ENCODE results near the gene NACA. TPM values are rescaled to one million over a fixed set of nuclear protein-coding genes. Genes with fewer than 3 reads are reported as not detected.

Gene NACA
- 1,000 to 10,000 TPM; 1,098 to 1,103 TPM for total RNA-seq

DNA sequence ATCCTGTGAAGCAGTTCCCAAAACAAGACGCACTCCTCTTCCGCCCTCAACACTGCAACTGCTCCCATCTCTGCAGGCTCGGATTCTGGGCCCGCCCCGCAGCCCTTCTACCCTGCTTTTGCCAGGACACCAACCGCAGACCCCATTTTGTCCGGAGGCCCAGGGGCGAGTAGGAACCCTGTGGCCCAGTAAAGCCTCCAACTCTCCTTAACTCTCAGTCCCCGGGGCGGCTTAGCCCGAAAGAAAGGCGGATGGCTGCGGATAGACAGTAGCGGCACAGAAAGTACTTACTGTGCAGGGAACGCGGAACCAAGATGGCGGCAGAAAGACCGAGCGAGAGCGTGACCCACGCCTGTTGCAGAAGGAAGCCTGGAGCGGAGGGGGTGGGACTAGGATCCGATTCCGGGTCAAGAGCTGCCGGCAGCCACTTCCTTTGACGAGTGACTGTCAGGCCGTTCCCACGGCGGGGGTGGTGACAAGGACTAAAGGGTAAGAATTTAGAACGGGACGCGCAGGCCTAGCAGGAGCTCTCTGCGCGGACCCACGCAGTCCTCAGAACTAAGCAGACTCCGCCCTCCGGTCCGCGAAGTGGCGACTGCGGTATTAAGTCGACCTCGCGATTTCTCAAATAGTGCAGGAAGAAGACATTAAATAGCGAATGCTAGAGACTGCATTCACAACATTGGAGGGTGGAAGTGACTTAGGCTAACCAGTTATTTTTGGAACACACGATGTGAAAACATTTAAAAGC lies at the start of gene NACA:
Gene NACA (minus strand): TSS at position 328 of the 751 bp plus-strand sequence. CDS start 778 bp downstream, outside the sequence.
- Mint-ChIP-seq H3K27ac (peak within 1 kb of the TSS; percentile 94), H3K4me3 (peak within 1 kb of the TSS; percentile 96), H3K4me1 (ENCODE audit: low read depth) (peaks cover 44% of the 10 kb centered on the region), H3K27me3 (no peaks in the 10 kb centered on the region), H3K36me3 (peaks cover 63% of the 10 kb centered on the region), H3K9me3 (no peaks in the 10 kb centered on the region)
- intact Hi-C loops (cut with micrococcal nuclease) = loop anchor here (1.0 to 2.0 kb wide), 5 partner anchors 27 to 88 kb away; partner anchors contain the start of genes PRIM1 and PTGES3
- peak; percentile 99 for DNase-seq
- CTCF ChIA-PET = interaction anchor here (0.7 to 1.4 kb wide), 4 partner anchors 38 to 489 kb away, joined by 3 to 4 read pairs (median 4); partner anchors contain the start of gene ATP5F1B
- POLR2A ChIA-PET = interaction anchor here (0.6 to 2.2 kb wide), 18 partner anchors 9 to 387 kb away, joined by 3 to 26 read pairs (median 4); partner anchors contain the start of genes ATP5F1B, BAZ2A, PRIM1 and PTGES3

DNA sequence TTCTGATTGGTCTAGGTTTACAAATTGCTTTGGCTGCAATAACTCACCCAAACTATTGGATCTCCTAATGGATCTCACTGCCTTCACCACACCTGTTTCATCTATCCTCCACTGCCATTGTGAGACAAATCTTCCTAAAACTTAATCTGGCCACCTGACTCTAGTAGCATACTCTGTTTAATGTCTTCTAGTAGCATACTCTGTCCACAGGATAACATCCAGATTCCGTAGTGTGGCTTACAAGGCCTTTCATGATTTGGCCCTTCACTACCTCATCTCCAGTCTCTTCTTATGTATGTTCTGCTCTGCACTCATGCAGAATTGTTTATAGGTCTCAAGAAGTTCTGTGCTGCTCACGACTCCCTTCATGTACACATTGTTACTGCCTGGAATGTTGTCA lies 48.0 kb upstream of the NACA start:
- intact Hi-C loops (cut with micrococcal nuclease) = no loop called here
- DNase-seq = no peak
- Mint-ChIP-seq H3K9me3 (no peaks in the 10 kb centered on the region), H3K4me3 (no peak overlapping the region), H3K27me3 (no peaks in the 10 kb centered on the region), H3K27ac (no peak overlapping the region), H3K4me1 (ENCODE audit: low read depth) (no peaks in the 10 kb centered on the region), H3K36me3 (no peaks in the 10 kb centered on the region)
- ChIA-PET CTCF (no interaction called here), POLR2A (no interaction called here)

DNA sequence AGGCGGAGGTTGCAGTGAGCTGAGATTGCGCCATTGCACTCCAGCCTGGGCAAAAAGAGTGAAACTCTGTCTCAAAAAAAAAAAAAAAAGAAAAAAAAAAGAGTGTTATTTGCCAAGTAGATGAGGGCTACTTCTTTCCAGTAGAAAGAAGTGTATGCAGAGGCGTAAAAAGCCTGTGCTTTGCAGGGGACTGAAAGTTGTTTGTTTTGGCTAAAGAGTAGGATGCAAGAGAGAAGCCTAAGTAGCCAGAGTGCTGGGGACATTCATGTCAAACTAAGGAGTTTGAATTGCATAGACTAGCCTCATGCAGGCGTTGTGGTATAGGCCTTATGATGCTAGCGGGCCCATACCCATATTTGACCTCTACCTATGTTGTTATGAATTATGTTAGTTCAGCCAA lies 47.5 kb upstream of the NACA start:
- Mint-ChIP-seq H3K4me3 (no peak overlapping the region), H3K4me1 (ENCODE audit: low read depth) (no peaks in the 10 kb centered on the region), H3K27ac (no peak overlapping the region), H3K9me3 (no peaks in the 10 kb centered on the region), H3K27me3 (no peaks in the 10 kb centered on the region), H3K36me3 (no peaks in the 10 kb centered on the region)
- no peak for DNase-seq
- ChIA-PET POLR2A (no interaction called here), CTCF (no interaction called here)
- intact Hi-C loops (cut with micrococcal nuclease) = no loop called here

DNA sequence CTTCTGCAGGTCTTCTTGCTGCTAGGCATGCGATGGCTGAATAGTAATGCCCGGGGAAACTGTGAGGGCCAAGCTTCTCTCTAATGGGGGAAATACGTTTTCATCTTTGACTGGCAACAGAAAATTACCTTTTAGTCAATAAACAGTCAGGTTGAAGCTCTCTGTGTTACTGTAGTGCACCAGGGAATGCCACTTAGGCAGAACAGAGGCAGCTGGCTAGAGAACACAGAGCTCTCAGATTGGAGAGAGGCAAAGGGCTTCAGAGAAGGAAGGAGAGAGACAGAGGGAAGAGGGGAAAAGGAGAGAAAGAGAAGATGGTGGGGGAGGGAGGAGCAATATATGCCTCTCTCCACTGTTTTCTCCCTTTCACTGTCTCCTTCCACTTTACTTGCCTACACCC lies 44.8 kb upstream of the NACA start:
- intact Hi-C loops (cut with micrococcal nuclease) = no loop called here
- Mint-ChIP-seq H3K36me3 (no peaks in the 10 kb centered on the region), H3K4me3 (no peak overlapping the region), H3K9me3 (no peaks in the 10 kb centered on the region), H3K27me3 (no peaks in the 10 kb centered on the region), H3K27ac (no peak overlapping the region), H3K4me1 (ENCODE audit: low read depth) (no peaks in the 10 kb centered on the region)
- ChIA-PET POLR2A (no interaction called here), CTCF (interaction anchor here (1.3 kb wide), 1 partner anchor 218 kb away, joined by 8 read pairs; no protein-coding TSS in a partner anchor)
- DNase-seq = no peak

- no peak overlapping the region for H3K27ac Mint-ChIP-seq
- ChIA-PET CTCF (interaction anchor here (0.6 to 1.7 kb wide), 2 partner anchors 12 to 233 kb away, joined by 3 read pairs; no protein-coding TSS in a partner anchor), POLR2A (no interaction called here)
- no peak overlapping the region for H3K4me3 Mint-ChIP-seq
- DNase-seq = no peak
- H3K36me3 Mint-ChIP-seq = no peaks in the 10 kb centered on the region
- no peaks in the 10 kb centered on the region for H3K27me3 Mint-ChIP-seq
- no peaks in the 10 kb centered on the region for H3K4me1 Mint-ChIP-seq (ENCODE audit: low read depth)
- no peaks in the 10 kb centered on the region for H3K9me3 Mint-ChIP-seq
- intact Hi-C loops (cut with micrococcal nuclease) = no loop called here
These were observed 43.3 kb upstream of the NACA start for GRCh38 chr12:56768424-56768823.

- POLR2A ChIA-PET = no interaction called here
- Mint-ChIP-seq H3K27me3 (no peaks in the 10 kb centered on the region), H3K4me1 (ENCODE audit: low read depth) (no peaks in the 10 kb centered on the region), H3K4me3 (no peak overlapping the region), H3K36me3 (no peaks in the 10 kb centered on the region), H3K27ac (no peak overlapping the region), H3K9me3 (no peaks in the 10 kb centered on the region)
- intact Hi-C loops (cut with micrococcal nuclease) = no loop called here
- DNase-seq = no peak
- CTCF ChIA-PET = interaction anchor here (1.2 kb wide), 1 partner anchor 221 kb away, joined by 4 read pairs; no protein-coding TSS in a partner anchor
These were observed 41.4 kb upstream of the NACA start for GRCh38 chr12:56766535-56766934.

GRCh38 chr12:56763753-56764657 lies 38.9 kb upstream of the NACA start:
- intact Hi-C loops (cut with micrococcal nuclease) = no loop called here
- Mint-ChIP-seq H3K27ac (no peak overlapping the region), H3K9me3 (no peaks in the 10 kb centered on the region), H3K4me3 (no peak overlapping the region), H3K4me1 (ENCODE audit: low read depth) (peaks cover under 1% of the 10 kb centered on the region), H3K36me3 (peaks cover under 1% of the 10 kb centered on the region), H3K27me3 (no peaks in the 10 kb centered on the region)
- DNase-seq = no peak
- ChIA-PET CTCF (interaction anchor here (1.0 to 2.0 kb wide), 4 partner anchors 237 to 419 kb away, joined by 3 to 10 read pairs (median 4); no protein-coding TSS in a partner anchor), POLR2A (no interaction called here)

DNA sequence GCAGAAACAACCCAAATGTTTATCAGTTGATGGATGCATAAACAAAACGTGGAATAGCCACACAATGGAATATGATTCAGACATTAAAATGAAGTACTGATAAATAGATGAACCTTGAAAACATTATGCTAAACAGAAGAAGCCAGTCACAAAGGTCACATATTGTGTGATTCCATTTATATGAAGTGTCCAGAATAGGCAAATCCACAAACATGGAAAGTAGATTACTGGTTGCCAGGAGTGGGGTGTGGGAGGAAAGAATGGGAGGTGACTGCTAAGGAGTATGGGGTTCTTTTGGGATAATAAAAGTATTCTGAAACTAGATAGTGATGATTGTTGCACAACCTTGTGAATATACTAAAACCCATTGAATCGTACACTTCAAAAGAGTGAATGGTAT lies 36.7 kb upstream of the NACA start:
- intact Hi-C loops (cut with micrococcal nuclease) = no loop called here
- POLR2A ChIA-PET = no interaction called here
- DNase-seq = no peak
- H3K27ac Mint-ChIP-seq = no peak overlapping the region
- no peaks in the 10 kb centered on the region for H3K27me3 Mint-ChIP-seq
- peaks cover 7% of the 10 kb centered on the region for H3K4me1 Mint-ChIP-seq (ENCODE audit: low read depth)
- H3K9me3 Mint-ChIP-seq = peaks cover 6% of the 10 kb centered on the region
- peaks cover 4% of the 10 kb centered on the region for H3K36me3 Mint-ChIP-seq
- CTCF ChIA-PET = interaction anchor here (1.5 to 2.4 kb wide), 3 partner anchors 224 to 240 kb away, joined by 5 to 10 read pairs (median 10); no protein-coding TSS in a partner anchor
- H3K4me3 Mint-ChIP-seq = no peak overlapping the region

GRCh38 chr12:56760460-56760859 lies 35.4 kb upstream of the NACA start:
- intact Hi-C loops (cut with micrococcal nuclease) = no loop called here
- peaks cover 4% of the 10 kb centered on the region for H3K36me3 Mint-ChIP-seq
- H3K4me1 Mint-ChIP-seq (ENCODE audit: low read depth) = peaks cover 8% of the 10 kb centered on the region
- CTCF ChIA-PET = interaction anchor here (1.5 to 4.6 kb wide), 4 partner anchors 227 to 351 kb away, joined by 4 to 80 read pairs (median 38); partner anchors contain the start of gene STAT6
- H3K9me3 Mint-ChIP-seq = peaks cover 6% of the 10 kb centered on the region
- DNase-seq = no peak
- POLR2A ChIA-PET = no interaction called here
- no peak overlapping the region for H3K4me3 Mint-ChIP-seq
- H3K27ac Mint-ChIP-seq = no peak overlapping the region
- no peaks in the 10 kb centered on the region for H3K27me3 Mint-ChIP-seq

GRCh38 chr12:56759263-56759908 lies 34.3 kb upstream of the NACA start:
- POLR2A ChIA-PET = interaction anchor here (0.6 kb wide), 1 partner anchor 612 kb away, joined by 3 read pairs; no protein-coding TSS in a partner anchor

GRCh38 chr12:56758728-56759262 lies 33.7 kb upstream of the NACA start:
- Mint-ChIP-seq H3K9me3 (peaks cover 6% of the 10 kb centered on the region), H3K4me1 (ENCODE audit: low read depth) (peaks cover 10% of the 10 kb centered on the region), H3K27me3 (no peaks in the 10 kb centered on the region), H3K4me3 (no peak overlapping the region), H3K27ac (no peak overlapping the region), H3K36me3 (peaks cover 4% of the 10 kb centered on the region)
- CTCF ChIA-PET = interaction anchor here (0.8 to 4.6 kb wide), 9 partner anchors 40 to 353 kb away, joined by 3 to 80 read pairs (median 4); partner anchors contain the start of gene STAT6
- no peak for DNase-seq
- intact Hi-C loops (cut with micrococcal nuclease) = loop anchor here (5.0 kb wide), 1 partner anchor 79 kb away; no protein-coding TSS in a partner anchor
- POLR2A ChIA-PET = interaction anchor here (0.6 kb wide), 1 partner anchor 612 kb away, joined by 3 read pairs; no protein-coding TSS in a partner anchor

More at GRCh38 chr12:56759263-56759908, 34.3 kb upstream of the NACA start:
- CTCF ChIA-PET = interaction anchor here (0.9 to 4.6 kb wide), 8 partner anchors 81 to 424 kb away, joined by 3 to 80 read pairs (median 6); partner anchors contain the start of gene STAT6
- no peak for DNase-seq
- peaks cover 10% of the 10 kb centered on the region for H3K4me1 Mint-ChIP-seq (ENCODE audit: low read depth)
- peaks cover 6% of the 10 kb centered on the region for H3K9me3 Mint-ChIP-seq
- intact Hi-C loops (cut with micrococcal nuclease) = loop anchor here (5.0 kb wide), 1 partner anchor 78 kb away; no protein-coding TSS in a partner anchor
- no peak overlapping the region for H3K4me3 Mint-ChIP-seq
- H3K27me3 Mint-ChIP-seq = no peaks in the 10 kb centered on the region
- H3K27ac Mint-ChIP-seq = no peak overlapping the region
- peaks cover 4% of the 10 kb centered on the region for H3K36me3 Mint-ChIP-seq

All from activated CD4-positive, alpha-beta memory T cell treated with anti-CD3 and anti-CD28 coated beads for 36 hours (primary cell).